Measurements from ENCODE around the gene RPS6KA6. TPM values are rescaled to one million over a fixed set of nuclear protein-coding genes. Genes with fewer than 3 reads are reported as not detected.

RPS6KA6 gene
- total and polyA plus RNA-seq, 2 donors from 2014 or later = 4.7 to 12.1 TPM

DNA sequence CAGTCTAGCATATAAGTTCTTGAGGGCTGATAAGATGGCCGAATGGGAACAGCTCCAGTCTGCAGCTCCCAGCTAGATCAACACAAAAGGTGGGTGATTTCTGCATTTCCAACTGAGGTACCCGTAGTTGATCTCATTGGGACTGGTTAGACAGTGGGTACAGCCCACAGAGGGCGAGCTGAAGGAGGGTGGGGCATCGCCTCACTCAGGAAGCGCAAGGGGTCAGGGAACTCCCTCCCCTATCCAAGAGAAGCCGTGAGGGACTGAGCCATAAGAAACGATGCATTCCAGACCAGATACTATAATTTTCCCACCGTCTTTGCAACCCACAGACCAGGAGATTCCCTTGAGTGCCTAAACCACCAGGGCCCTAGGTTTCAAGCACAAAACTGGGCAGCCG, 109.0 kb downstream of the RPS6KA6 start:
- intact Hi-C loops (cut with DNase I) = no loop called here

DNA sequence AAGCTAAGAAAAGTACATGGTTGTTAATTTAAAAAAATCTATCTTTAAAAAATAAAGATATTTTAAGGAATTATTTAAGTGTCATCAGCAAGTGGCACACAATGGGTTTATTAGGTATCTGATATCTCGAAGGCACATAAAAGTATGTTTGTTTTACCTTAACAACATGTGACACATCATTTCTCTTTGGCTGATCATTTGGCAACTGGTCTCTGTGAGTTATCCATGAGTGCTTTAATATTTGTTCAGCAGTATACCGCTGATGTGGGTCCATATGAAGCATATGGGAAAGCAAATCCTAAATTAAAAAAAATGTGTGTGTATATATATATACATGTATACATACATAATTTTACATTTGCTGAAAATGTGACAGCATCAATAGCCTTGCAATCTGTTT, 123.2 kb downstream of the RPS6KA6 start:
- Histone ChIP-seq H3K4me3 (ENCODE audit: low read length in 3 of 3) (no peak overlapping the region), H3K27me3 (ENCODE audit: control insufficient read depth, insufficient read depth, low read length) (no peaks in the 10 kb centered on the region), H3K27ac (ENCODE audit: low read depth in 2 of 2, low read length in 2 of 2) (no peak overlapping the region), H3K36me3 (ENCODE audit: control insufficient read depth in 2 of 3, insufficient read depth in 3 of 3, low read length in 3 of 3) (no peaks in the 10 kb centered on the region), H3K9me3 (ENCODE audit: control insufficient read depth in 2 of 3, insufficient read depth in 1 of 3, low read length in 3 of 3) (no peaks in the 10 kb centered on the region), H3K9ac (ENCODE audit: low read length in 3 of 3) (no peak overlapping the region), H3K4me1 (ENCODE audit: control insufficient read depth in 2 of 3, insufficient read depth in 2 of 3, low read depth in 1 of 3, low read length in 3 of 3) (no peaks in the 10 kb centered on the region)
- FAIRE-seq = peak; percentile 8
- intact Hi-C loops (cut with DNase I) = no loop called here
- TF ChIP-seq, protein P1, sequence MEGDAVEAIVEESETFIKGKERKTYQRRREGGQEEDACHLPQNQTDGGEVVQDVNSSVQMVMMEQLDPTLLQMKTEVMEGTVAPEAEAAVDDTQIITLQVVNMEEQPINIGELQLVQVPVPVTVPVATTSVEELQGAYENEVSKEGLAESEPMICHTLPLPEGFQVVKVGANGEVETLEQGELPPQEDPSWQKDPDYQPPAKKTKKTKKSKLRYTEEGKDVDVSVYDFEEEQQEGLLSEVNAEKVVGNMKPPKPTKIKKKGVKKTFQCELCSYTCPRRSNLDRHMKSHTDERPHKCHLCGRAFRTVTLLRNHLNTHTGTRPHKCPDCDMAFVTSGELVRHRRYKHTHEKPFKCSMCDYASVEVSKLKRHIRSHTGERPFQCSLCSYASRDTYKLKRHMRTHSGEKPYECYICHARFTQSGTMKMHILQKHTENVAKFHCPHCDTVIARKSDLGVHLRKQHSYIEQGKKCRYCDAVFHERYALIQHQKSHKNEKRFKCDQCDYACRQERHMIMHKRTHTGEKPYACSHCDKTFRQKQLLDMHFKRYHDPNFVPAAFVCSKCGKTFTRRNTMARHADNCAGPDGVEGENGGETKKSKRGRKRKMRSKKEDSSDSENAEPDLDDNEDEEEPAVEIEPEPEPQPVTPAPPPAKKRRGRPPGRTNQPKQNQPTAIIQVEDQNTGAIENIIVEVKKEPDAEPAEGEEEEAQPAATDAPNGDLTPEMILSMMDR (IDR thresholded peaks at IDR 0.05; ENCODE audit: borderline replicate concordance, extremely low read depth, insufficient read depth) = no peak
- DNase-seq = no peak

More for the DNA sequence above, 109.0 kb downstream of the RPS6KA6 start:
- Histone ChIP-seq H3K27me3 (ENCODE audit: control insufficient read depth, insufficient read depth, low read length) (no peaks in the 10 kb centered on the region), H3K4me1 (ENCODE audit: control insufficient read depth in 2 of 3, insufficient read depth in 2 of 3, low read depth in 1 of 3, low read length in 3 of 3) (no peaks in the 10 kb centered on the region), H3K27ac (ENCODE audit: low read depth in 2 of 2, low read length in 2 of 2) (no peak overlapping the region), H3K36me3 (ENCODE audit: control insufficient read depth in 2 of 3, insufficient read depth in 3 of 3, low read length in 3 of 3) (no peaks in the 10 kb centered on the region), H3K9me3 (ENCODE audit: control insufficient read depth in 2 of 3, insufficient read depth in 1 of 3, low read length in 3 of 3) (no peaks in the 10 kb centered on the region), H3K9ac (ENCODE audit: low read length in 3 of 3) (no peak overlapping the region), H3K4me3 (ENCODE audit: low read length in 3 of 3) (no peak overlapping the region)
- DNase-seq (no peak), FAIRE-seq (no peak)
- TF ChIP-seq, protein P1 (IDR thresholded peaks at IDR 0.05; ENCODE audit: borderline replicate concordance, extremely low read depth, insufficient read depth) = no peak

DNA sequence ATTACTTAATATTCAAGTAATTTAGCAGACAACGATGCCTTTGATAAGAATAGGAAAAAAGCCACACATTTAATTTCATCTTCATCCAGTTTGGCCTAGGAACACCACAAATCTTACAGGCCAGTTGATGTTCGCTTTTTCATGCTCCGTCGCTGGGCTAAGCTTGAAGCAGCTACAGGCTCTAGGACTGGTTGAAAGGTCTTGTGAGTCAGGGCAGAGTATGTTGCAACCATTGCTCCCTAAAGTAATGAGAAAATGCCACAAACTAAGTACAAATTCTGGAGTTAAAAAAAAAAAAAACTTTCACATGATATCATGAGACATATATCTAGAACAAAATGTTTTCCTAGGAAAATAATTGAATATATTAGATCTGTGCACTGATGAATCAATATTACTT, 123.8 kb downstream of the RPS6KA6 start:
- TF ChIP-seq, protein P1 (IDR thresholded peaks at IDR 0.05; ENCODE audit: borderline replicate concordance, extremely low read depth, insufficient read depth) = no peak
- FAIRE-seq (no peak), DNase-seq (peak in 1 of 5 donors; percentile 22)
- Histone ChIP-seq H3K27me3 (ENCODE audit: control insufficient read depth, insufficient read depth, low read length) (no peaks in the 10 kb centered on the region), H3K9ac (ENCODE audit: low read length in 3 of 3) (no peak overlapping the region), H3K4me3 (ENCODE audit: low read length in 3 of 3) (no peak overlapping the region), H3K4me1 (ENCODE audit: control insufficient read depth in 2 of 3, insufficient read depth in 2 of 3, low read depth in 1 of 3, low read length in 3 of 3) (no peaks in the 10 kb centered on the region), H3K36me3 (ENCODE audit: control insufficient read depth in 2 of 3, insufficient read depth in 3 of 3, low read length in 3 of 3) (no peaks in the 10 kb centered on the region), H3K27ac (ENCODE audit: low read depth in 2 of 2, low read length in 2 of 2) (no peak overlapping the region), H3K9me3 (ENCODE audit: control insufficient read depth in 2 of 3, insufficient read depth in 1 of 3, low read length in 3 of 3) (no peaks in the 10 kb centered on the region)
- intact Hi-C loops (cut with DNase I) = no loop called here

DNA sequence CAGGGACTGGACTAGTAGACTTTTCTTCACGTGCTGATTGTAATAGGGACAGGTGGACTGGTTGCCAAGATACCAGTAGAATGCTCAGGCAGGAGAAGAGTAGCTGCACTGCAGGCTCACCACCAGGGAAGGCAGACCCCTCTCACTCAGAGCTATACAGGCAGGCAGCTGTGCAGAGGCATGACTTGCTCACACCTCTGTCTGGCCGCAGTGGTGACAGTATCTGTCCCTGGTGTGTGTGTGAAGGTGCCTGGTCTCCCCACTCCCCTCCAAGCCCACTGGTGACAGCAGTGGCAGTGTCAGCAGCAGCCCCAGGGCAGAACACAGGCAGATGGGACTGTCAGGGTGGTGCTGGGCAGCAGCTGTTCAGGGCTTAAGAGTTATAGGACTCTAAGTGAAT, 140.7 kb downstream of the RPS6KA6 start:
- DNase-seq (no peak), FAIRE-seq (no peak)
- H3K9ac ChIP-seq (ENCODE audit: low read length in 3 of 3) = no peak overlapping the region
- intact Hi-C loops (cut with DNase I) = no loop called here
- H3K36me3 ChIP-seq (ENCODE audit: control insufficient read depth in 2 of 3, insufficient read depth in 3 of 3, low read length in 3 of 3) = no peaks in the 10 kb centered on the region
- no peaks in the 10 kb centered on the region for H3K27me3 ChIP-seq (ENCODE audit: control insufficient read depth, insufficient read depth, low read length)
- H3K4me1 ChIP-seq (ENCODE audit: control insufficient read depth in 2 of 3, insufficient read depth in 2 of 3, low read depth in 1 of 3, low read length in 3 of 3) = no peaks in the 10 kb centered on the region
- TF ChIP-seq, protein P1 (IDR thresholded peaks at IDR 0.05; ENCODE audit: borderline replicate concordance, extremely low read depth, insufficient read depth) = no peak
- no peaks in the 10 kb centered on the region for H3K9me3 ChIP-seq (ENCODE audit: control insufficient read depth in 2 of 3, insufficient read depth in 1 of 3, low read length in 3 of 3)
- H3K27ac ChIP-seq (ENCODE audit: low read depth in 2 of 2, low read length in 2 of 2) = no peak overlapping the region
- no peak overlapping the region for H3K4me3 ChIP-seq (ENCODE audit: low read length in 3 of 3)
